PC-9 (cell line): ENCODE measurements around the gene SHE.

ENCODE experiments used
- CTCF ChIP-seq: fragments of 200-600 bp; sonication (generic); conservative IDR thresholded peaks from 2 replicates; pipeline ENCODE4 v1.6.1; 2017; ENCODE audit warnings: mixed run types, antibody characterized with exemption, mild to moderate bottlenecking, moderate library complexity
- EZH2 ChIP-seq: fragments of 200-600 bp; sonication (generic); IDR thresholded peaks from 2 replicates; pipeline ENCODE4 v1.8.0; 2017; ENCODE audit warnings: antibody characterized with exemption, low read depth

GRCh38 chr1:154529308-154529707 lies 27.1 kb upstream of the SHE start:
- TF ChIP-seq EZH2 = no peak
- TF ChIP-seq CTCF = no peak
